ENCODE results near the gene DYNC2LI1.

- no peak for TF ChIP-seq PATZ1 (CRISPR knock-in tag; IDR thresholded peaks at IDR 0.05; ENCODE audit: borderline replicate concordance)
- TF ChIP-seq, protein P1, sequence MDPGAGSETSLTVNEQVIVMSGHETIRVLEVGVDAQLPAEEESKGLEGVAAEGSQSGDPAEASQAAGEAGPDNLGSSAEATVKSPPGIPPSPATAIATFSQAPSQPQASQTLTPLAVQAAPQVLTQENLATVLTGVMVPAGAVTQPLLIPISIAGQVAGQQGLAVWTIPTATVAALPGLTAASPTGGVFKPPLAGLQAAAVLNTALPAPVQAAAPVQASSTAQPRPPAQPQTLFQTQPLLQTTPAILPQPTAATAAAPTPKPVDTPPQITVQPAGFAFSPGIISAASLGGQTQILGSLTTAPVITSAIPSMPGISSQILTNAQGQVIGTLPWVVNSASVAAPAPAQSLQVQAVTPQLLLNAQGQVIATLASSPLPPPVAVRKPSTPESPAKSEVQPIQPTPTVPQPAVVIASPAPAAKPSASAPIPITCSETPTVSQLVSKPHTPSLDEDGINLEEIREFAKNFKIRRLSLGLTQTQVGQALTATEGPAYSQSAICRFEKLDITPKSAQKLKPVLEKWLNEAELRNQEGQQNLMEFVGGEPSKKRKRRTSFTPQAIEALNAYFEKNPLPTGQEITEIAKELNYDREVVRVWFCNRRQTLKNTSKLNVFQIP (CRISPR knock-in tag; IDR thresholded peaks at IDR 0.05; ENCODE audit: borderline replicate concordance, low read depth), result no peak
- TF ChIP-seq ARNTL (CRISPR knock-in tag; IDR thresholded peaks at IDR 0.05; ENCODE audit: borderline replicate concordance, low read depth), result no peak
- TF ChIP-seq, protein P2, sequence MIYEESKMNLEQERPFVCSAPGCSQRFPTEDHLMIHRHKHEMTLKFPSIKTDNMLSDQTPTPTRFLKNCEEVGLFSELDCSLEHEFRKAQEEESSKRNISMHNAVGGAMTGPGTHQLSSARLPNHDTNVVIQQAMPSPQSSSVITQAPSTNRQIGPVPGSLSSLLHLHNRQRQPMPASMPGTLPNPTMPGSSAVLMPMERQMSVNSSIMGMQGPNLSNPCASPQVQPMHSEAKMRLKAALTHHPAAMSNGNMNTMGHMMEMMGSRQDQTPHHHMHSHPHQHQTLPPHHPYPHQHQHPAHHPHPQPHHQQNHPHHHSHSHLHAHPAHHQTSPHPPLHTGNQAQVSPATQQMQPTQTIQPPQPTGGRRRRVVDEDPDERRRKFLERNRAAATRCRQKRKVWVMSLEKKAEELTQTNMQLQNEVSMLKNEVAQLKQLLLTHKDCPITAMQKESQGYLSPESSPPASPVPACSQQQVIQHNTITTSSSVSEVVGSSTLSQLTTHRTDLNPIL (CRISPR knock-in tag; IDR thresholded peaks at IDR 0.05; ENCODE audit: low read depth), result no peak
- no peak for TF ChIP-seq PPARA (CRISPR knock-in tag; IDR thresholded peaks at IDR 0.05; ENCODE audit: borderline replicate concordance)
Observed at GRCh38 chr2:43790147-43790546, 16.3 kb downstream of the DYNC2LI1 start.
